ENCODE results near the gene DNAJB12. TPM values are rescaled to one million over a fixed set of nuclear protein-coding genes. Genes with fewer than 3 reads are reported as not detected.
"Not testable (repeated sequence)": the region's sequence is repeated elsewhere in the genome, so short reads cannot be mapped to it uniquely, and the experiment has no call there.

DNAJB12 gene
- total RNA-seq, 1 donor from 2014 or later = 29.7 TPM

DNA sequence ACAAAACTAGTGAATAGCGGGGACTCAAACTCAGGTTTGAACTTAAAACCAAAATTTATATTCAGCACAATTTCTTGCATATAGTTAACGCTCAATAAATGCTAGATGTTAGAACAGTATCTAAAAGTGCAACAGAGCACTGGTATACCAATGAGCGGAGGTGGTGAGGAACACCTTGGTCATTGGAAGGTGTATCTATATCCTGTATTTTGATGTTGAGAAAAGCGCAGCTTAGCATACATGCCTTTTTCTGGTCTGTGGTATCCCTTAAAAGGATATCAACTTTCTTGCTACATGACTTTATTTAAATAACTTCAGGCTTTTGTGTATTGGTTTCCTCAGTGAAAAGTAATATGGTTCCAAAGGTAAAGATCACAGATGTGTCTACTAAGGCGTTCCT is 33.3 kb upstream of the DNAJB12 start:
- Histone ChIP-seq H3K4me1 (no peaks in the 10 kb centered on the region), H3K4me3 (no peak overlapping the region), H3K9me3 (no peaks in the 10 kb centered on the region), H3K27ac (no peak overlapping the region), H3K36me3 (no peaks in the 10 kb centered on the region), H3K27me3 (no peaks in the 10 kb centered on the region)
- TF ChIP-seq, protein P1, sequence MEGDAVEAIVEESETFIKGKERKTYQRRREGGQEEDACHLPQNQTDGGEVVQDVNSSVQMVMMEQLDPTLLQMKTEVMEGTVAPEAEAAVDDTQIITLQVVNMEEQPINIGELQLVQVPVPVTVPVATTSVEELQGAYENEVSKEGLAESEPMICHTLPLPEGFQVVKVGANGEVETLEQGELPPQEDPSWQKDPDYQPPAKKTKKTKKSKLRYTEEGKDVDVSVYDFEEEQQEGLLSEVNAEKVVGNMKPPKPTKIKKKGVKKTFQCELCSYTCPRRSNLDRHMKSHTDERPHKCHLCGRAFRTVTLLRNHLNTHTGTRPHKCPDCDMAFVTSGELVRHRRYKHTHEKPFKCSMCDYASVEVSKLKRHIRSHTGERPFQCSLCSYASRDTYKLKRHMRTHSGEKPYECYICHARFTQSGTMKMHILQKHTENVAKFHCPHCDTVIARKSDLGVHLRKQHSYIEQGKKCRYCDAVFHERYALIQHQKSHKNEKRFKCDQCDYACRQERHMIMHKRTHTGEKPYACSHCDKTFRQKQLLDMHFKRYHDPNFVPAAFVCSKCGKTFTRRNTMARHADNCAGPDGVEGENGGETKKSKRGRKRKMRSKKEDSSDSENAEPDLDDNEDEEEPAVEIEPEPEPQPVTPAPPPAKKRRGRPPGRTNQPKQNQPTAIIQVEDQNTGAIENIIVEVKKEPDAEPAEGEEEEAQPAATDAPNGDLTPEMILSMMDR (IDR thresholded peaks at IDR 0.05) = no peak
- no peak for TF ChIP-seq POLR2A (IDR thresholded peaks at IDR 0.05)
- no peak for TF ChIP-seq POLR2AphosphoS5 (IDR thresholded peaks at IDR 0.05; ENCODE audit: insufficient read depth in 1 of 2, low read depth in 1 of 2)
- DNase-seq (ENCODE audit: extremely low spot score in 2 of 2) = no peak
- intact Hi-C loops (cut with DNase I) = no loop called here

DNA sequence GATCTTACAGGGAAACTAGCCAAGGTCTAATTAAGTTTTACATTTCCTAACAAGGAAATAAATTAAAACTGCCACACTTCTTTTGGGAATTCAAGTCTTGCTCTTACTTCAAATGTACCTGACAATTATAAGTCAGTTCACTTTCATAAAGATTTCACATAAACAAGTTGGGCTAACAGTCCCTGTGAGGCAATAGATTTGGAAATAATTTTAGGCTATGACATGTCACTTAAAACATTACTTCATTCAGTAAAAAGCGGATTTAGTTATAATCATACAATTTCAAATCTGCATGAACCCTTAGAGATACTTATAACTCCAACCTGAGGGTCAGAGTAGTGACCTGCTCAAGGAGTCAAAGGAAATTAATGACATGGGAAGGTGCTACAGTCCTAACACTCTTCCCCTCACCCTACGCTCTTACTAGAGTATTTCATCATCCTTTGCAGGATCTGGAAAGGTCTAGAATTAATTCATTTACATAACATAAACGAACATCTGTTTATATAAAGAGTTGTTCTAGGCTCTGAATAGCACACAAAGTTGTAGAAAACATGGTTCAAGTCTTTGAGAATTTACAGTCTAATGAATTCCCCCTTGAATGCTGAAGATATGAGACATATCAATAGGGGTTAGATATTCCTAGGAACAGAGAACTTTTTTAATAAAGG is 32.3 kb upstream of the DNAJB12 start:
- no peaks in the 10 kb centered on the region for H3K36me3 ChIP-seq
- intact Hi-C loops (cut with DNase I) = no loop called here
- H3K27me3 ChIP-seq = no peaks in the 10 kb centered on the region
- H3K4me3 ChIP-seq = no peak overlapping the region
- no peaks in the 10 kb centered on the region for H3K9me3 ChIP-seq
- H3K4me1 ChIP-seq = no peaks in the 10 kb centered on the region
- no peak for TF ChIP-seq POLR2A (IDR thresholded peaks at IDR 0.05)
- TF ChIP-seq, protein P1 (IDR thresholded peaks at IDR 0.05) = no peak
- no peak for TF ChIP-seq POLR2AphosphoS5 (IDR thresholded peaks at IDR 0.05; ENCODE audit: insufficient read depth in 1 of 2, low read depth in 1 of 2)
- no peak overlapping the region for H3K27ac ChIP-seq
- DNase-seq (ENCODE audit: extremely low spot score in 2 of 2) = no peak

DNA sequence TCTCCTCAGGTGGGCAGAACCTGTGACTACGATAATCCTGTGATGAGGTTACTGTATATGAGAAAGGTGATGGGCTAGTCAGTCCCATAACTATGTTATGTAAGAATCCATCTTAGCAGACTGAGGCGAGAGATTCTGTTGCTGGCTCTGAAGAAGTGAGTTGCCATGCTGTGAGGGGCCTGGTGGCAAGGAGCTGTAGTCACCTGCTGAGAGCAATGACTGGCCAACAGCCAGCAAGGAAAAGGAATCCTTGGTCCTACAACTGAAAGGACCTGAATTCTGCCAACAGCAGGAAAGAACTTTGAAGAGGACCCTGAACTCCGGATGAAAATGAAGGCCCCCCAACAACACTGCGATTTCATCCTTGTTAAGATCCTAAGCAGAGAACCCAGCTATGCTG is 31.0 kb upstream of the DNAJB12 start:
- intact Hi-C loops (cut with DNase I) = no loop called here
- TF ChIP-seq POLR2AphosphoS5 (IDR thresholded peaks at IDR 0.05; ENCODE audit: insufficient read depth in 1 of 2, low read depth in 1 of 2) (no peak), POLR2A (IDR thresholded peaks at IDR 0.05) (no peak)
- TF ChIP-seq, protein P1 (IDR thresholded peaks at IDR 0.05) = no peak
- no peak for DNase-seq (ENCODE audit: extremely low spot score in 2 of 2)
- Histone ChIP-seq H3K9me3 (no peaks in the 10 kb centered on the region), H3K36me3 (no peaks in the 10 kb centered on the region), H3K4me1 (no peaks in the 10 kb centered on the region), H3K4me3 (no peak overlapping the region), H3K27me3 (no peaks in the 10 kb centered on the region), H3K27ac (no peak overlapping the region)

DNA sequence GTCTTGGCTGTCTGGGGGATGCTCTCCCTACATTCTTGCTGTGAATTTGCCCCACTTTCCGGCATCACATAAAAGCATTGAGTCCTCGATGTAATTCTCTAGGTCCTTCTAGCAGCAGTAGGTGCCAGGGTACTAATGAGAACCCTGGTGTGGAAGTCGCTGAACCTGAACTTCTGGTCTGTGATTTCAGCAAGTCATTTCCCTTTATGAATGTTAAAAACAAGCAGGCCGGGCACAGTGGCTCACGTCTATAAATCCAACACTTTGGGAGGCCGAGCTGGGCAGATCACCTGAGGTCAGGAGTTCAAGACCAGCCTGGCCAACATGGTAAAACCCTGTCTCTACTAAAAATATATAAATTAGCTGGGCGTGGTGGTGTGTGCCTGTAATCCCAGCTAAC is 30.3 kb upstream of the DNAJB12 start:
- intact Hi-C loops (cut with DNase I); DNase-seq (ENCODE audit: extremely low spot score in 2 of 2); H3K4me3 ChIP-seq; H3K4me1 ChIP-seq; H3K27me3 ChIP-seq; H3K27ac ChIP-seq; H3K36me3 ChIP-seq; H3K9me3 ChIP-seq: not testable (repeated sequence)

DNA sequence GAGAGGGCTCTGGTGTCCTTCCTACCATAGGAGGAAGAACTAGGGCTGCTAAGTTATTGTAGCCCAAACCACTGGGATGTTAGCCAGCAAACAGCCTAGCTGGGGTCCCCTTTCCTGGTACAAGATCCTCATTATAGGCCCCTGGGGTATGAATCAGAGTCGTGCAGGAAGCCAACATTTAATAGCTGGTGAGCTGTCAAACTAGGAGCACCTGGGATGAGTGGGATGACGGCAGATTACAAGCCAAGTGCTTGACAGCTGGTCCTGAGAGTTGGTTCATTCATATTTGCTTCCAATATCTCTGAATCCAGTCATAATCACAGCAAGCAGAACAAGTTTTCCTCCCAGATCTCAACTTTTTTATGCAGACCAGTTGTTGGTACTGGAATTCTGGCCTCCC is 25.1 kb upstream of the DNAJB12 start:
- Histone ChIP-seq H3K36me3 (no peaks in the 10 kb centered on the region), H3K27me3 (no peaks in the 10 kb centered on the region), H3K27ac (no peak overlapping the region), H3K4me1 (no peaks in the 10 kb centered on the region), H3K9me3 (no peaks in the 10 kb centered on the region), H3K4me3 (no peak overlapping the region)
- TF ChIP-seq POLR2A (IDR thresholded peaks at IDR 0.05) (no peak), POLR2AphosphoS5 (IDR thresholded peaks at IDR 0.05; ENCODE audit: insufficient read depth in 1 of 2, low read depth in 1 of 2) (no peak)
- TF ChIP-seq, protein P1 (IDR thresholded peaks at IDR 0.05) = no peak
- DNase-seq (ENCODE audit: extremely low spot score in 2 of 2) = no peak
- intact Hi-C loops (cut with DNase I) = no loop called here

All from vagina (tissue), 2 donors.